ENCODE data around the gene PICK1.

GRCh38 chr22:38072322-38073149 lies 15.3 kb downstream of the PICK1 start:
- TF ChIP-seq POLR2A (IDR thresholded peaks at IDR 0.05), result no peak
- TF ChIP-seq, protein P1, sequence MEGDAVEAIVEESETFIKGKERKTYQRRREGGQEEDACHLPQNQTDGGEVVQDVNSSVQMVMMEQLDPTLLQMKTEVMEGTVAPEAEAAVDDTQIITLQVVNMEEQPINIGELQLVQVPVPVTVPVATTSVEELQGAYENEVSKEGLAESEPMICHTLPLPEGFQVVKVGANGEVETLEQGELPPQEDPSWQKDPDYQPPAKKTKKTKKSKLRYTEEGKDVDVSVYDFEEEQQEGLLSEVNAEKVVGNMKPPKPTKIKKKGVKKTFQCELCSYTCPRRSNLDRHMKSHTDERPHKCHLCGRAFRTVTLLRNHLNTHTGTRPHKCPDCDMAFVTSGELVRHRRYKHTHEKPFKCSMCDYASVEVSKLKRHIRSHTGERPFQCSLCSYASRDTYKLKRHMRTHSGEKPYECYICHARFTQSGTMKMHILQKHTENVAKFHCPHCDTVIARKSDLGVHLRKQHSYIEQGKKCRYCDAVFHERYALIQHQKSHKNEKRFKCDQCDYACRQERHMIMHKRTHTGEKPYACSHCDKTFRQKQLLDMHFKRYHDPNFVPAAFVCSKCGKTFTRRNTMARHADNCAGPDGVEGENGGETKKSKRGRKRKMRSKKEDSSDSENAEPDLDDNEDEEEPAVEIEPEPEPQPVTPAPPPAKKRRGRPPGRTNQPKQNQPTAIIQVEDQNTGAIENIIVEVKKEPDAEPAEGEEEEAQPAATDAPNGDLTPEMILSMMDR (IDR thresholded peaks at IDR 0.05), result no peak
